Activated CD8-positive, alpha-beta memory T cell treated with anti-CD3 and anti-CD28 coated beads, Interleukin-2, amount 50 U/mL, for 48 hours (primary cell): ENCODE data around the gene LFNG.

Experiments used
- DNase-seq: peaks from one replicate; pipeline ENCODE4 v3.0.0-alpha.2; 2020

Gene LFNG

DNA sequence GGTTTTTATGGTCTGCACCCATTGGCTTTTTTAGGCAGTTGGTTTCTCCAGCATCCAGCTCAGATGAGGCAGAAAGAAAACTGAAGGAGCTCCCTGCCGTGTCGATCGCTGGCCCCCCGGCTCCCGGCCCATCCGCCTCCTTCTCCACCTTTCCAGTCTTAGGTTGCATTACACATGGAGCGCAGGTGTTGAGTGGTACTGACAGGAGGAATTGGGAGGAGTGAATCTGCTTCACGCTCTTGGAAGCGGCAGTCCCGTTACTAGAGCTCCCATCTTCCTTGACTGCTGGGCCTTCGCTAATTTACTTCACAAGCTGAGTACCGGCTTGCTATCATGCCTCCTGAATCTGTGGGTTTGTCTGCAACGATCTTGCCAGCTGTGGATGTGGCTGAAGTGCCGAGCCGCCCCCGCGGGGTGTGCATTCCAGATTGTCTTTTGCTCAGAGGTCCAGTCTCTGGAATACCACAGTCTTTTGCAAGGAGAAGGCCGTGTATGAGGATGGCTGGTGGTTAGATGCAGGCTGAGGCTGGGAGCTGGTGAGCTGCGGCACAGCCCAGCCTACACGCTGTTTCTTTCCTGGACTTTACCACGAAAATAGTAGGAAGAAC, 56.3 kb downstream of the LFNG start:
- DNase-seq: no peak

GRCh38 chr7:2576742-2577491, 57.3 kb downstream of the LFNG start:
- no peak for DNase-seq
